ENCODE measurements around the gene FASTKD3.

GRCh38 chr5:7845557-7845956, 23.3 kb downstream of the FASTKD3 start:
- TF ChIP-seq CTCF (IDR thresholded peaks at IDR 0.05) = no peak
- no peak for TF ChIP-seq POLR2A (IDR thresholded peaks at IDR 0.05)

All from adrenal gland (tissue), 5 donors.